Measurements from ENCODE around the gene PHACTR3. TPM values are rescaled to one million over a fixed set of nuclear protein-coding genes. Genes with fewer than 3 reads are reported as not detected.
"Not testable (repeated sequence)": the region's sequence is repeated elsewhere in the genome, so short reads cannot be mapped to it uniquely, and the experiment has no call there.

The PHACTR3 gene
- total RNA-seq, 1 experiment from 2014 or later, result not detected

- H3K4me1 ChIP-seq (ENCODE audit: control insufficient read depth in 1 of 2, insufficient read depth in 2 of 2, low read length in 2 of 2); H3K27me3 ChIP-seq (ENCODE audit: insufficient read depth, low read length); H3K79me2 ChIP-seq (ENCODE audit: insufficient read depth, low read length); H3K4me3 ChIP-seq (replicated peaks in 1 of 2; ENCODE audit: low read depth in 1 of 2, low read length in 2 of 2); H3K4me2 ChIP-seq (ENCODE audit: low read length); DNase-seq (ENCODE audit: low read depth, low spot score); BruUV-seq (replicated peaks); H3K9me2 ChIP-seq (ENCODE audit: insufficient read depth); CTCF ChIA-PET; H3K36me3 ChIP-seq (ENCODE audit: control insufficient read depth in 1 of 2, insufficient read depth in 2 of 2, low read length in 2 of 2); ATAC-seq; H3K9ac ChIP-seq (ENCODE audit: low read length); RAD21 ChIA-PET (ENCODE audit: low non-redundant PET in 1 of 2, low total read pairs in 2 of 2, uncharacterized antibody in 2 of 2, unreplicated experiment in 2 of 2); H4K20me1 ChIP-seq (ENCODE audit: insufficient read depth); H3K9me3 ChIP-seq (ENCODE audit: control insufficient read depth in 1 of 2, insufficient read depth in 1 of 2, low read depth in 1 of 2, low read length in 2 of 2); POLR2A ChIA-PET; H3K27ac ChIP-seq (ENCODE audit: low read depth, low read length); H2AFZ ChIP-seq (ENCODE audit: low read depth, low read length, poor library complexity, severe bottlenecking); intact Hi-C loops (cut with micrococcal nuclease): not testable (repeated sequence)
These were observed 252.6 kb downstream of the PHACTR3 start for GRCh38 chr20:59856941-59857340.

GRCh38 chr20:59857966-59858365 lies 253.6 kb downstream of the PHACTR3 start:
- CTCF ChIA-PET, result no interaction called here
- Histone ChIP-seq H4K20me1 (ENCODE audit: insufficient read depth) (no peaks in the 10 kb centered on the region), H3K27me3 (ENCODE audit: insufficient read depth, low read length) (peaks cover 18% of the 10 kb centered on the region), H3K9me3 (ENCODE audit: control insufficient read depth in 1 of 2, insufficient read depth in 1 of 2, low read depth in 1 of 2, low read length in 2 of 2) (no peaks in the 10 kb centered on the region), H3K79me2 (ENCODE audit: insufficient read depth, low read length) (no peaks in the 10 kb centered on the region), H3K4me2 (ENCODE audit: low read length) (no peak overlapping the region), H3K27ac (ENCODE audit: low read depth, low read length) (no peak overlapping the region), H3K9ac (ENCODE audit: low read length) (no peak overlapping the region), H3K9me2 (ENCODE audit: insufficient read depth) (no peaks in the 10 kb centered on the region), H3K4me1 (ENCODE audit: control insufficient read depth in 1 of 2, insufficient read depth in 2 of 2, low read length in 2 of 2) (no peaks in the 10 kb centered on the region), H3K4me3 (replicated peaks in 1 of 2; ENCODE audit: low read depth in 1 of 2, low read length in 2 of 2) (no peak overlapping the region), H3K36me3 (ENCODE audit: control insufficient read depth in 1 of 2, insufficient read depth in 2 of 2, low read length in 2 of 2) (no peaks in the 10 kb centered on the region), H2AFZ (ENCODE audit: low read depth, low read length, poor library complexity, severe bottlenecking) (no peak overlapping the region)
- BruUV-seq (replicated peaks), result no TSS peak
- RAD21 ChIA-PET (ENCODE audit: low non-redundant PET in 1 of 2, low total read pairs in 2 of 2, uncharacterized antibody in 2 of 2, unreplicated experiment in 2 of 2), result no interaction called here
- POLR2A ChIA-PET, result no interaction called here
- TF ChIP-seq CTCF (IDR thresholded peaks at IDR 0.05 in 2 of 3, conservative IDR thresholded peaks at IDR 0.05 in 1 of 3; ENCODE audit: borderline replicate concordance in 1 of 3, insufficient read depth in 1 of 3, low read depth in 2 of 3, low read length in 2 of 3) (no peak), POLR2AphosphoS5 (IDR thresholded peaks at IDR 0.05; ENCODE audit: low read depth, low read length) (no peak), ZFX (IDR thresholded peaks at IDR 0.05) (no peak), CBX3 (IDR thresholded peaks at IDR 0.05; ENCODE audit: low read depth) (no peak), SP1 (IDR thresholded peaks at IDR 0.05; ENCODE audit: low read depth) (no peak), JUND (IDR thresholded peaks at IDR 0.05) (no peak), FOSL1 (IDR thresholded peaks at IDR 0.05; ENCODE audit: low read depth) (no peak), EGR1 (IDR thresholded peaks at IDR 0.05; ENCODE audit: low read depth) (no peak), ELF1 (IDR thresholded peaks at IDR 0.05; ENCODE audit: borderline replicate concordance, low read depth) (no peak)
- TF ChIP-seq, protein P1, sequence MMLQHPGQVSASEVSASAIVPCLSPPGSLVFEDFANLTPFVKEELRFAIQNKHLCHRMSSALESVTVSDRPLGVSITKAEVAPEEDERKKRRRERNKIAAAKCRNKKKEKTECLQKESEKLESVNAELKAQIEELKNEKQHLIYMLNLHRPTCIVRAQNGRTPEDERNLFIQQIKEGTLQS (IDR thresholded peaks at IDR 0.05), result no peak
- TF ChIP-seq, protein P2, sequence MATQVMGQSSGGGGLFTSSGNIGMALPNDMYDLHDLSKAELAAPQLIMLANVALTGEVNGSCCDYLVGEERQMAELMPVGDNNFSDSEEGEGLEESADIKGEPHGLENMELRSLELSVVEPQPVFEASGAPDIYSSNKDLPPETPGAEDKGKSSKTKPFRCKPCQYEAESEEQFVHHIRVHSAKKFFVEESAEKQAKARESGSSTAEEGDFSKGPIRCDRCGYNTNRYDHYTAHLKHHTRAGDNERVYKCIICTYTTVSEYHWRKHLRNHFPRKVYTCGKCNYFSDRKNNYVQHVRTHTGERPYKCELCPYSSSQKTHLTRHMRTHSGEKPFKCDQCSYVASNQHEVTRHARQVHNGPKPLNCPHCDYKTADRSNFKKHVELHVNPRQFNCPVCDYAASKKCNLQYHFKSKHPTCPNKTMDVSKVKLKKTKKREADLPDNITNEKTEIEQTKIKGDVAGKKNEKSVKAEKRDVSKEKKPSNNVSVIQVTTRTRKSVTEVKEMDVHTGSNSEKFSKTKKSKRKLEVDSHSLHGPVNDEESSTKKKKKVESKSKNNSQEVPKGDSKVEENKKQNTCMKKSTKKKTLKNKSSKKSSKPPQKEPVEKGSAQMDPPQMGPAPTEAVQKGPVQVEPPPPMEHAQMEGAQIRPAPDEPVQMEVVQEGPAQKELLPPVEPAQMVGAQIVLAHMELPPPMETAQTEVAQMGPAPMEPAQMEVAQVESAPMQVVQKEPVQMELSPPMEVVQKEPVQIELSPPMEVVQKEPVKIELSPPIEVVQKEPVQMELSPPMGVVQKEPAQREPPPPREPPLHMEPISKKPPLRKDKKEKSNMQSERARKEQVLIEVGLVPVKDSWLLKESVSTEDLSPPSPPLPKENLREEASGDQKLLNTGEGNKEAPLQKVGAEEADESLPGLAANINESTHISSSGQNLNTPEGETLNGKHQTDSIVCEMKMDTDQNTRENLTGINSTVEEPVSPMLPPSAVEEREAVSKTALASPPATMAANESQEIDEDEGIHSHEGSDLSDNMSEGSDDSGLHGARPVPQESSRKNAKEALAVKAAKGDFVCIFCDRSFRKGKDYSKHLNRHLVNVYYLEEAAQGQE (IDR thresholded peaks at IDR 0.05; ENCODE audit: low read depth), result no peak
- TF ChIP-seq, protein P3, sequence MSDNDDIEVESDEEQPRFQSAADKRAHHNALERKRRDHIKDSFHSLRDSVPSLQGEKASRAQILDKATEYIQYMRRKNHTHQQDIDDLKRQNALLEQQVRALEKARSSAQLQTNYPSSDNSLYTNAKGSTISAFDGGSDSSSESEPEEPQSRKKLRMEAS (IDR thresholded peaks at IDR 0.05), result no peak
- ATAC-seq (no peak), DNase-seq (ENCODE audit: low read depth, low spot score) (no peak)
- intact Hi-C loops (cut with micrococcal nuclease), result no loop called here

Data from HCT116 (cell line).